K562 (cell line): ENCODE data around the gene ZNF502. TPM values are rescaled to one million over a fixed set of nuclear protein-coding genes. Genes with fewer than 3 reads are reported as not detected.

ENCODE experiments used
- BCL6 ChIP-seq: fragments of 250-450 bp; sonication (Bioruptor Pico); IDR thresholded peaks from 2 replicates; pipeline ENCODE4 v1.4.0; 2020
- COPS2 ChIP-seq: fragments of 450-650 bp; conservative IDR thresholded peaks from 2 replicates; pipeline ENCODE4 v1.6.1; 2016; ENCODE audit warnings: mild to moderate bottlenecking, moderate library complexity
- FOXK2 ChIP-seq, 2 experiments: fragments of 450-650 bp; IDR thresholded peaks in 1 of 2; conservative IDR thresholded peaks in 1 of 2; 2 replicates each; pipeline ENCODE4 v1.6.1; 2016; ENCODE audit warnings: low read depth in 2 of 2, mild to moderate bottlenecking in 1 of 2
- HNRNPUL1 ChIP-seq: fragments of 200-400 bp; formaldehyde crosslinking; IDR thresholded peaks from 2 replicates; pipeline ENCODE4 v1.6.1; 2017; ENCODE audit warnings: low read length
- JUND ChIP-seq, 2 experiments: IDR thresholded peaks; 2 replicates in 1 of 2; 3 replicates in 1 of 2; pipeline ENCODE4 v1.6.1; 2011; ENCODE audit warnings: borderline replicate concordance in 2 of 2, low read depth in 2 of 2, low read length in 2 of 2, improper control_type of control experiment in 1 of 2, missing biosample characterization in 1 of 2, missing genetic modification characterization in 1 of 2, missing genetic modification reagents in 1 of 2
- KDM1A ChIP-seq, 2 experiments: fragments of 450-650 bp; IDR thresholded peaks; 2 replicates each; pipeline ENCODE4 v1.6.1; 2016; ENCODE audit warnings: mild to moderate bottlenecking in 2 of 2
- LEF1 ChIP-seq: fragments of 450-650 bp; IDR thresholded peaks from 2 replicates; pipeline ENCODE4 v1.6.1; 2016; ENCODE audit warnings: mild to moderate bottlenecking
- MAFK ChIP-seq: IDR thresholded peaks from 2 replicates; pipeline ENCODE4 v1.6.1; 2011; ENCODE audit warnings: low read length, improper control_type of control experiment
- NFXL1 ChIP-seq: fragments of 450-650 bp; formaldehyde crosslinking; IDR thresholded peaks from 2 replicates; pipeline ENCODE4 v1.4.0; 2021; ENCODE audit warnings: mild to moderate bottlenecking
- NONO ChIP-seq, 2 experiments: fragments of 200-400 bp in 1 of 2; fragments of 450-650 bp in 1 of 2; formaldehyde crosslinking in 1 of 2; IDR thresholded peaks; 2 replicates each; pipeline ENCODE4 v1.6.1; 2017; ENCODE audit warnings: low read depth in 2 of 2, mild to moderate bottlenecking in 2 of 2, moderate library complexity in 2 of 2, low read length in 1 of 2
- PHTF2 ChIP-seq: fragments of 250-450 bp; sonication (Bioruptor Pico); IDR thresholded peaks from 2 replicates; pipeline ENCODE4 v1.5.0; 2021; ENCODE audit warnings: mild to moderate bottlenecking
- REST ChIP-seq, 2 experiments: fragments of 450-650 bp; formaldehyde crosslinking in 1 of 2; IDR thresholded peaks; 2 replicates each; pipeline versions ENCODE4 v1.4.0 to v1.6.1; 2014 to 2020; ENCODE audit warnings: mild to moderate bottlenecking in 2 of 2, borderline replicate concordance in 1 of 2, low read depth in 1 of 2
- SMARCC2 ChIP-seq: fragments of 450-650 bp; IDR thresholded peaks from 2 replicates; pipeline ENCODE4 v1.6.1; 2017; ENCODE audit warnings: antibody characterized with exemption, moderate library complexity, mild to moderate bottlenecking, low read depth
- TGIF2 ChIP-seq: sonication (generic); formaldehyde crosslinking; IDR thresholded peaks from 2 replicates; pipeline ENCODE4 v1.8.1; 2022; ENCODE audit warnings: mild to moderate bottlenecking, missing genetic modification reagents, moderate library complexity
- TOE1 ChIP-seq, 2 experiments: fragments of 450-650 bp in 1 of 2; sonication (generic) in 1 of 2; formaldehyde crosslinking in 1 of 2; IDR thresholded peaks; 2 replicates each; pipeline versions ENCODE4 v1.7.1 to v1.8.0; 2016 to 2022; ENCODE audit warnings: borderline replicate concordance in 2 of 2, mild to moderate bottlenecking in 2 of 2, antibody characterized with exemption in 1 of 2, inconsistent platforms in 1 of 2, low read depth in 1 of 2, missing genetic modification reagents in 1 of 2, moderate library complexity in 1 of 2
- ZBED1 ChIP-seq: IDR thresholded peaks from 2 replicates; pipeline ENCODE4 v1.6.1; 2014
- ZBTB17 ChIP-seq: fragments of 450-650 bp; formaldehyde crosslinking; IDR thresholded peaks from 2 replicates; pipeline ENCODE4 v1.4.0; 2020; ENCODE audit warnings: mild to moderate bottlenecking
- ZNF165 ChIP-seq: fragments of 250-450 bp; sonication (Bioruptor Pico); IDR thresholded peaks from 2 replicates; pipeline ENCODE4 v1.4.0; 2020; ENCODE audit warnings: borderline replicate concordance
- ZNF174 ChIP-seq: fragments of 250-450 bp; sonication (Bioruptor Pico); IDR thresholded peaks from 2 replicates; pipeline ENCODE4 v1.4.0; 2020; ENCODE audit warnings: mild to moderate bottlenecking
- ZNF445 ChIP-seq: fragments of 250-450 bp; sonication (Bioruptor Pico); IDR thresholded peaks from 2 replicates; pipeline ENCODE4 v1.4.0; 2020; ENCODE audit warnings: low read depth, mild to moderate bottlenecking, moderate library complexity
- ZNF583 ChIP-seq: fragments of 250-450 bp; sonication (Bioruptor Pico); IDR thresholded peaks from 2 replicates; pipeline ENCODE4 v1.4.0; 2020
- ZNF717 ChIP-seq: fragments of 250-450 bp; sonication (Bioruptor Pico); IDR thresholded peaks from 2 replicates; pipeline ENCODE4 v1.5.0; 2021
- ZNF766 ChIP-seq: fragments of 200-800 bp; sonication (Bioruptor generic); conservative IDR thresholded peaks from 2 replicates; pipeline ENCODE4 v1.6.1; 2016; ENCODE audit warnings: missing genetic modification characterization, missing compliant biosample characterization
- polyA plus RNA-seq, 8 experiments: library from polyadenylated mRNA; depleted of rRNA in 4 of 8; stranded (reverse) in 5 of 8; unstranded in 3 of 8; fragments of >200 nt; fragmentation: Nextera tagmentation in 2 of 8; fragmentation: Illumina TruSeq in 1 of 8; extraction: Ambion mirVana in 2 of 8; extraction: Trizol in 1 of 8; gene quantifications; 2 replicates each; pipeline versions ENCODE4 v1.2.1 to v1.2.3, GENCODE V29; 2011 to 2014; ENCODE audit warnings: inconsistent platforms in 1 of 8, missing spikeins in 1 of 8
- total RNA-seq, 7 experiments: library from RNA; depleted of rRNA in 6 of 7; stranded (reverse); fragments of >200 nt in 6 of 7; fragmentation: Illumina TruSeq in 2 of 7; extraction: Trizol in 2 of 7; gene quantifications; 2 replicates each; pipeline versions ENCODE4 v1.2.1 to v1.2.3, GENCODE V29; 2011 to 2021; ENCODE audit warnings: low replicate concordance in 1 of 7

Gene ZNF502
- total and polyA plus RNA-seq, 9 of the 15 experiments (the other 6 are each of a cell fraction or from before 2014, with no cell fraction given): 0.38 to 0.98 (median 0.67) TPM

DNA sequence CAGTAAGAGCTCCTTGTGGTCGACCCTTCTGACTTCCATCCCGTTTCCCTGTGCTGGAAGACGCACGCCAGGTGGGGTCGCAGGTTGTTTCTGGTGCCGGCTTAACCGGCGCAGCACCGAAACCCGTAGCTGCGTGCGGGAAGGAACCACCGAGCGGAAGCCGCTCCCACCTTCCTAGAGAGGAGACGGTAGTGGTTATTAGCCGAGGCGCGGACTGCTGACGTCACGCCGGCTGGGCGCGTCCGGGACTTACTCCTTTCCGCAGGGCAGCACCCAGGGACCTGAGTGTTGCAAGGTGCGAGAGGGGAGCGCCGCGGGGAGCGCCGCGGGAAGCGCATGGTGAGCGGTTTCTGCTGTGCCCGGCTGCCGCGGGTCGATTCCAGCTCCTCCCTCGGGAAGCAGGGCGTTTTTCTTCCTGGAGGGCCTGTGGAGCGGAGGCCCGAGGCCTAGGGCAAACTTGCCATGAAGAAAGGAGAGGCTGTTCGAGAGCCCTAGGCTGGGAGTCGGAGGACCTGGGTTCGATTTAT lies 17.0 kb downstream of the ZNF502 start, which contains the start of gene ZNF501 (continued):
- TF ChIP-seq REST (IDR thresholded peaks at IDR 0.05; ENCODE audit: borderline replicate concordance): no peak
- TF ChIP-seq REST (CRISPR knock-in tag; IDR thresholded peaks at IDR 0.05; ENCODE audit: low read depth): no peak
- TF ChIP-seq LEF1: no peak
- TF ChIP-seq ZNF766 (CRISPR knock-in tag): no peak
- TF ChIP-seq KDM1A (IDR thresholded peaks at IDR 0.05): no peak
- TF ChIP-seq NFXL1 (CRISPR knock-in tag): no peak
- peak; percentile 50; the same call in 1 of the 2 replicates for TF ChIP-seq TOE1 (IDR thresholded peaks at IDR 0.05; ENCODE audit: borderline replicate concordance)
- TF ChIP-seq TOE1 (CRISPR knock-in tag; IDR thresholded peaks at IDR 0.05; ENCODE audit: borderline replicate concordance, low read depth): no peak
- no peak for TF ChIP-seq ZNF165 (CRISPR knock-in tag)
- TF ChIP-seq HNRNPUL1: no peak
- TF ChIP-seq ZNF174 (CRISPR knock-in tag): no peak
- TF ChIP-seq PHTF2 (CRISPR knock-in tag): no peak
- TF ChIP-seq ZNF445 (CRISPR knock-in tag): no peak
- peak; percentile 47; the same call in 1 of the 2 replicates for TF ChIP-seq ZBTB17
- peak; percentile 48 to 75 for TF ChIP-seq FOXK2 (conservative IDR thresholded peaks at IDR 0.05 in 1 of 2, IDR thresholded peaks at IDR 0.05 in 1 of 2; ENCODE audit: low read depth in 2 of 2)
- TF ChIP-seq BCL6 (CRISPR knock-in tag): no peak
- no peak for TF ChIP-seq ZNF717 (CRISPR knock-in tag)
- no peak for TF ChIP-seq TGIF2 (CRISPR knock-in tag)
- no peak; a peak in 1 of 4 replicates for TF ChIP-seq NONO (IDR thresholded peaks at IDR 0.05; ENCODE audit: low read depth in 2 of 2, low read length in 1 of 2)
- no peak for TF ChIP-seq ZBED1
- TF ChIP-seq JUND (IDR thresholded peaks at IDR 0.05; ENCODE audit: borderline replicate concordance, low read depth, low read length): peak; percentile 83
- TF ChIP-seq JUND (tag; IDR thresholded peaks at IDR 0.05; ENCODE audit: borderline replicate concordance, low read depth, low read length): peak; percentile 3; the same call in 1 of the 3 replicates
- TF ChIP-seq COPS2: no peak
- TF ChIP-seq MAFK: peak; percentile 40; the same call in 1 of the 2 replicates
- TF ChIP-seq SMARCC2: no peak
- no peak for TF ChIP-seq ZNF583 (CRISPR knock-in tag)
